ENCODE measurements around the gene CRBN.

DNA sequence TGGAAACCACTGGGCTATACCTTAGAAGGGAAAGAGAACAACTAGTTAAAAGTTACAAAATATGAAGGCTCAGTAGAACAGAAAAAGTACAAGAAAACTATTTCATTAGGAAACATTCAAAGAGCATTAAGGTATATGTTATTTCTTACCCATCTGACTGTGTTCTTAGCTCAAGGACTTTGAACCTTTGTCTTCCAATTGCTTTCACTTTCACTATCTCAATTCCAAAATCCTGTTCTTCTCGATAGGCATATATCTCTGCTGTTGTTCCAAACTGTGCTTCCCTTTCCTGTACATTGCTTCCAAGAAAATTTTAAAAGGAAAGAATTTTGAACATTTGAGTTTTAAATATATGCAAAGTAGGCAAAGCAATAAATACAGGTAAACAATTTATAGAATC is 6.9 kb downstream of the CRBN start:
- TF ChIP-seq YY1 (IDR thresholded peaks at IDR 0.05; ENCODE audit: insufficient read depth, insufficient read length) (no peak), ZNF274 (IDR thresholded peaks at IDR 0.05; ENCODE audit: low read depth, low read length) (no peak)

Data from NT2/D1 (cell line).